ENCODE measurements around the gene MED8. TPM values are rescaled to one million over a fixed set of nuclear protein-coding genes. Genes with fewer than 3 reads are reported as not detected.

MED8 gene
- total RNA-seq, 1 experiment from 2014 or later, result 36.0 TPM

GRCh38 chr1:43352351-43352705 lies 37.3 kb downstream of the MED8 start:
- Histone ChIP-seq H3K36me3 (ENCODE audit: control insufficient read depth in 1 of 2, insufficient read depth in 2 of 2, low read length in 2 of 2) (no peaks in the 10 kb centered on the region), H3K9me2 (ENCODE audit: insufficient read depth) (no peaks in the 10 kb centered on the region), H3K9ac (ENCODE audit: low read length) (no peak overlapping the region), H3K79me2 (ENCODE audit: insufficient read depth, low read length) (no peaks in the 10 kb centered on the region), H3K4me3 (replicated peaks in 1 of 2; ENCODE audit: low read depth in 1 of 2, low read length in 2 of 2) (no peak overlapping the region), H3K4me1 (ENCODE audit: control insufficient read depth in 1 of 2, insufficient read depth in 2 of 2, low read length in 2 of 2) (peaks cover 17 to 34% of the 10 kb centered on the region in 2 experiments), H2AFZ (ENCODE audit: low read depth, low read length, poor library complexity, severe bottlenecking) (no peak overlapping the region), H4K20me1 (ENCODE audit: insufficient read depth) (no peaks in the 10 kb centered on the region), H3K27me3 (ENCODE audit: insufficient read depth, low read length) (no peaks in the 10 kb centered on the region), H3K4me2 (ENCODE audit: low read length) (no peak overlapping the region), H3K27ac (ENCODE audit: low read depth, low read length) (no peak overlapping the region), H3K9me3 (ENCODE audit: control insufficient read depth in 1 of 2, insufficient read depth in 1 of 2, low read depth in 1 of 2, low read length in 2 of 2) (no peaks in the 10 kb centered on the region)
- no peak for DNase-seq (ENCODE audit: low read depth, low spot score)
- RAD21 ChIA-PET (ENCODE audit: low non-redundant PET in 1 of 2, low total read pairs in 2 of 2, uncharacterized antibody in 2 of 2, unreplicated experiment in 2 of 2), result no interaction called here
- POLR2A ChIA-PET, result interaction anchor here (1.7 kb wide), 1 partner anchor 16 kb away, joined by 5 read pairs; the partner anchor contains the start of gene ELOVL1
- ATAC-seq, result no peak
- BruUV-seq (replicated peaks), result no TSS peak
- CTCF ChIA-PET, result no interaction called here
- intact Hi-C loops (cut with micrococcal nuclease), result no loop called here
- TF ChIP-seq JUND (IDR thresholded peaks at IDR 0.05) (no peak), CTCF (IDR thresholded peaks at IDR 0.05 in 2 of 3, conservative IDR thresholded peaks at IDR 0.05 in 1 of 3; ENCODE audit: borderline replicate concordance in 1 of 3, insufficient read depth in 1 of 3, low read depth in 2 of 3, low read length in 2 of 3) (no peak), CEBPB (IDR thresholded peaks at IDR 0.05; ENCODE audit: low read depth) (no peak), YY1 (IDR thresholded peaks at IDR 0.05; ENCODE audit: extremely low read depth, insufficient replicate concordance, low read depth, low read length) (no peak), EGR1 (IDR thresholded peaks at IDR 0.05; ENCODE audit: low read depth) (no peak), MAX (IDR thresholded peaks at IDR 0.05) (no peak)

All from HCT116 (cell line).